ENCODE data around the gene SCAMP4. TPM values are rescaled to one million over a fixed set of nuclear protein-coding genes. Genes with fewer than 3 reads are reported as not detected.
A peak's percentile ranks its signal among the peaks of the same experiment; 100 is the strongest.

Gene SCAMP4
- total RNA-seq, 1 experiment from 2014 or later: 69.0 TPM

DNA sequence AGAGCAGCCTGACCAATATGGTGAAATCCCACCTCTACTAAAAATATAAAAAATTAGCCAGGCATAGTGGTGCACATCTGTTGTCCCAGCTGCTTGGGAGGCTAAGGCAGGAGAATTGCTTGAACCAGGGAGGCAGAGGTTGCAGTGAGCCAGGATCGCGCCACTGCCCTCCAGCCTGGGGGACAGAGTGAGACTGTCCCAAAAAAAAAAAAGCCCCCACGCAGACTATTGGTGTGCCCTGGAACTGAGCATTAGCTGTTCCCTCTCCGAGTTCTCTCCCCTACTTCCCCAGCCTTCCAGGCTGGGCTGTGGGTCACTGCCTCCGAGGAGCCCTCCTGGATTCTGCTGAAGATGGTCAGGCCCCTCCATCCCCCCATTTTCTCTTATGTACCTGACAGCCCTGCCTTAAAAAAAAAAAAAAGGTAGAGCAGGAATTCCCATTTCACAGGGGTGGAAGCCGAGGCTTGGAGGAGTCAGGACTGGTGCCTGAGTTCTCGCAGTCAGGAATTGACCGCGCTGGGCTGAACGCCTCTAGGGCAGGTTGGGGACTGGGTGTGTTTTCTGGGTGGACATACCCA is 1.9 kb downstream of the SCAMP4 start:
- no peak overlapping the region for H3K18ac ChIP-seq (ENCODE audit: insufficient read length, low read depth, low read length)
- H3K9ac ChIP-seq (ENCODE audit: extremely low read depth, insufficient read length, low read length): no peak overlapping the region
- H3K27ac Mint-ChIP-seq: no peak overlapping the region; a peak in 2 of 7 replicates
- H3K9me3 Mint-ChIP-seq: no peaks in the 10 kb centered on the region; a peak in 1 of 5 replicates
- H3K4me1 Mint-ChIP-seq: peaks cover 11 to 17% of the 10 kb centered on the region in 2 experiments
- no peaks in the 10 kb centered on the region for H3K9me3 ChIP-seq (ENCODE audit: control insufficient read depth, low read depth, low read length)
- H2BK5ac ChIP-seq (ENCODE audit: insufficient read length, low read length): no peak overlapping the region
- no peak overlapping the region for H3K4me2 ChIP-seq (ENCODE audit: insufficient read depth, insufficient read length, low read length)
- H4K91ac ChIP-seq (ENCODE audit: insufficient read length, low read depth, low read length): no peak overlapping the region
- TF ChIP-seq, protein P1, sequence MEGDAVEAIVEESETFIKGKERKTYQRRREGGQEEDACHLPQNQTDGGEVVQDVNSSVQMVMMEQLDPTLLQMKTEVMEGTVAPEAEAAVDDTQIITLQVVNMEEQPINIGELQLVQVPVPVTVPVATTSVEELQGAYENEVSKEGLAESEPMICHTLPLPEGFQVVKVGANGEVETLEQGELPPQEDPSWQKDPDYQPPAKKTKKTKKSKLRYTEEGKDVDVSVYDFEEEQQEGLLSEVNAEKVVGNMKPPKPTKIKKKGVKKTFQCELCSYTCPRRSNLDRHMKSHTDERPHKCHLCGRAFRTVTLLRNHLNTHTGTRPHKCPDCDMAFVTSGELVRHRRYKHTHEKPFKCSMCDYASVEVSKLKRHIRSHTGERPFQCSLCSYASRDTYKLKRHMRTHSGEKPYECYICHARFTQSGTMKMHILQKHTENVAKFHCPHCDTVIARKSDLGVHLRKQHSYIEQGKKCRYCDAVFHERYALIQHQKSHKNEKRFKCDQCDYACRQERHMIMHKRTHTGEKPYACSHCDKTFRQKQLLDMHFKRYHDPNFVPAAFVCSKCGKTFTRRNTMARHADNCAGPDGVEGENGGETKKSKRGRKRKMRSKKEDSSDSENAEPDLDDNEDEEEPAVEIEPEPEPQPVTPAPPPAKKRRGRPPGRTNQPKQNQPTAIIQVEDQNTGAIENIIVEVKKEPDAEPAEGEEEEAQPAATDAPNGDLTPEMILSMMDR (conservative IDR thresholded peaks at IDR 0.05): no peak
- no peak overlapping the region for H2AFZ ChIP-seq (ENCODE audit: low read length)
- DNase-seq: no peak
- peaks cover 4% of the 10 kb centered on the region for H3K79me1 ChIP-seq (ENCODE audit: insufficient read depth, low read depth, low read length, poor library complexity, severe bottlenecking)
- H3K4ac ChIP-seq (ENCODE audit: low read depth, low read length): no peak overlapping the region; the same call in 1 of the 2 replicates
- no peak overlapping the region for H3K27ac ChIP-seq (ENCODE audit: insufficient read length, low read depth, low read length)
- no peak overlapping the region; the same call in 1 of the 2 replicates for H3K14ac ChIP-seq (ENCODE audit: insufficient read depth, low read length)
- no peak overlapping the region for H3T11ph ChIP-seq (ENCODE audit: low read length)
- H3K36me3 Mint-ChIP-seq (ENCODE audit: insufficient read depth in 1 of 3, low read depth in 3 of 3): peaks cover 5 to 12% (median 8%) of the 10 kb centered on the region in 3 experiments; a peak in 6 of 7 replicates
- H3K23me2 ChIP-seq (ENCODE audit: insufficient read length, low read depth, low read length, poor library complexity, severe bottlenecking): peaks cover 4% of the 10 kb centered on the region
- no peaks in the 10 kb centered on the region for H3K27me3 ChIP-seq (ENCODE audit: insufficient read depth, low read length)
- H2BK20ac ChIP-seq (ENCODE audit: low read depth, low read length, poor library complexity, severe bottlenecking): no peak overlapping the region
- no peak overlapping the region for H2BK12ac ChIP-seq (ENCODE audit: insufficient read length, low read depth, low read length)
- 0 out of 2 replicates have a peak, but pooled peaks cover 2% of the 10 kb centered on the region for H3K4me1 ChIP-seq (ENCODE audit: insufficient read depth, low read length)
- H3K27me3 Mint-ChIP-seq (ENCODE audit: low read depth): no peaks in the 10 kb centered on the region
- peak overlapping the region in 1 of 2 experiments; percentile 58; a peak in 3 of 5 replicates for H3K4me3 Mint-ChIP-seq
- WGBS (ENCODE audit: extremely low coverage, insufficient read length, low lambda C conversion rate): no CpG with 5 or more reads among the region's 10 CpGs
- no peak overlapping the region for H2BK120ac ChIP-seq (ENCODE audit: low read depth, low read length, poor library complexity, severe bottlenecking)
- no peaks in the 10 kb centered on the region for H4K20me1 ChIP-seq (ENCODE audit: control insufficient read depth, insufficient read depth, insufficient read length)
- H3K23ac ChIP-seq (ENCODE audit: insufficient read length, low read depth, low read length): no peak overlapping the region
- no peak overlapping the region for H4K8ac ChIP-seq (replicated peaks; ENCODE audit: insufficient read length, low read depth, low read length)
- H4K5ac ChIP-seq (ENCODE audit: insufficient read length, low read depth, low read length): no peak overlapping the region
- no peak overlapping the region for H2AK5ac ChIP-seq (ENCODE audit: insufficient read length, low read length)
- no peak overlapping the region for H2BK15ac ChIP-seq (ENCODE audit: low read depth, low read length)
- H3K56ac ChIP-seq (ENCODE audit: insufficient read length, low read depth, low read length): no peak overlapping the region
- H3K79me2 ChIP-seq (ENCODE audit: insufficient read depth, low read length): peaks cover 17% of the 10 kb centered on the region; the same call in 1 of the 2 replicates

All from H9 (cell line).